HG03159 (cell line): ENCODE data around the gene ZDHHC12.

Experiments
- ATAC-seq: cut with Tn5 transposase; IDR thresholded peaks from one replicate; pipeline ENCODE4 v1.9.1; 2021; ENCODE audit warnings: mild to moderate bottlenecking, moderate library complexity; ENCODE audit not compliant: unreplicated experiment

Gene ZDHHC12, protein sequence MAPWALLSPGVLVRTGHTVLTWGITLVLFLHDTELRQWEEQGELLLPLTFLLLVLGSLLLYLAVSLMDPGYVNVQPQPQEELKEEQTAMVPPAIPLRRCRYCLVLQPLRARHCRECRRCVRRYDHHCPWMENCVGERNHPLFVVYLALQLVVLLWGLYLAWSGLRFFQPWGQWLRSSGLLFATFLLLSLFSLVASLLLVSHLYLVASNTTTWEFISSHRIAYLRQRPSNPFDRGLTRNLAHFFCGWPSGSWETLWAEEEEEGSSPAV

DNA sequence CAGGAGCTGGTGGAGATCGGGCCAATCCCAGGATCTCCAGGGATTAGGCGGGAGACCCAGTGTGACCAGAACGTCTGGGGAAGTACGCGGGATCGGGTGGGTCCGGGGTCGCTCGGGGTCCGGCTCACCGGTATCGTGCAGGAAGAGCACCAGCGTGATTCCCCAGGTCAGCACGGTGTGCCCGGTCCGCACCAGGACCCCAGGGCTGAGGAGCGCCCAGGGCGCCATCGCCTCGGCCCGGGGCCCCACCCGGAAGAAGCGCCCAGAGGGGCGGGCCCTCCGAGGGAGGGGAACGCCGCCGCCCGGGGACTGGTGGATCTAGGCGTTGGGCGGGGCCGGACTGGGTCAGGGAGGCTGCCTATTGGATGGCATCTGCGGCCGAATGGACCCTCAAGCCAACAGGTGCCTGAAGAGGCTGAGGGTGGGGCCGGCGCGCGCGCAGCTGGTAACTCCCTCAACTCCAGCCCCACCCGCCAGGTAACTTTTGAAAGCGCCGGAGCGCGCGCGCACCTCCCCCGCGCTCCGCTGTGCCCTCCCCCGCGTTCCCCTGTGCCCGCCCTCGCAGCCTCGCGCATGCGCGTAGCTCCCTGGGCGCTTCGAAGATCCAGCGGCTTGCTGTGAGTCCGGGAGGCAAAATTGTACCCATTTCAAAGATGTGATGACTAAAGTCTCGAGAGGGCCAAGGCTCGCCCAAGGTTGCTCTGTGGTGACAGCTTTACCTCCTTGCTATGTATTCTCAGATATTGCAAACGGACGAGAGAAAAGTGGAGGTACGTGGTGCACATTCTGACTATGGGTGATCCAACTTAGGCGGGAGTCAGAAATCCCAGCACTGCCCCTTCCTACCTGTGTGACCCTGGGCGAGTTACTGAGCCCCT, at the start of gene ZDHHC12:
ZDHHC12 (minus strand) TSS at position 262 of the 878 bp plus-strand sequence; CDS start at position 228, 34 bp downstream.
- ATAC-seq, result peak; percentile 93

DNA sequence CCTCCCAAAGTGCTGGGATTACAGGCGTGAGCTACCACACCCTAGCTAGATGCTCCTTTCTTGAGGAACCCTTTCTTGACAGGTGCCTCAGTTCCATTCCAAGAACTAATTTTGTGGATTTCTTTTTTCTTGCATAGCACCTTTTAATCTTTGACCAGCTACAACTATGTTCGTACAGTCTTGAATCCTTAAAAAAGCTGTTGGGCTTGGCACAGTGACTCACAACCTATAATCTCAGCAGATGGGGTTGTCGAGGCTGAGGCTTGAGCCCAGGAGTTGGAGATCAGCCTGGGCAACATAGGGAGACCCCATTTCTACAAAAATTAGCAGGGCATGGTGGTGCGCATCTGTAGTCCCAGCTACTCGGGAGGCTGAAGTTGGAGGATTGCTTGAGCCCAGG, 49.1 kb upstream of the ZDHHC12 start:
- no peak for ATAC-seq

DNA sequence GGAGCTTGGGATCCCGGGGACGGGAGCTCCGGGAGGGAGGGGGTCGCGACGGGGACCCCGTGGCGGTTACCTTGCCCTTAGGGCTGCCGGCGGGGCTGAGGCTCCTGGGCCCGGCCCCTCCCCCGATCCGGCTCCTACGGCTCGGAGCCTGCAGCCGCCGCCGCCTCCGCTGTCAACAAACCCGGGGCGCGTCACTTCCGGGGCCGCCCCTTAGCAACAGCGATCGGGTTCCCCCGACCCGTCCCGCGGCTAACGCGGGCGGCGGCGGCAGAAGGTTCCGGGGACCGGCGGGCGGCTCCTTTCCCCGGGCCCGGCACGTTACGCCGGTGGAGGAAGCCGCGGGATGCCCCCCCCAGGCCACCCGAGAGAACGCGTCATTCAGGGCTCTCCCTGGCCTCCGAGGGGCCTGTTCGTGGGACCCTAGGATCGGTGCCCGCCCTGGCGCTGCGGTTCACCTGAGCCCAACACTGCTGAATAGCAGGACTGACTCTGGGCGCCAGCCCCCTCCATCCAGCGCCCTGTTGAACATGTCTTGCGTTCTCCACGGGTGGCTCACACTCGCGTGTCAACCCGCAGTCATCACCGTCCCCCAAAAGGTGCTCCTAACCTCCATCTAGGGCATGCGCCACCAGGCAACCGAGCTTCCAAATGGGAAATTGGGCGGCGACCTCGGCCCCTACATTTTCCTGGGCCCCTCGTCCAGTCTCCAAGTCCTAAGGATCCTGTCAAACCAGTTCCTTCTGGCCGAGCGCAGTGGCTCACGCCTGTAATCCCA, 48.0 kb upstream of the ZDHHC12 start, which contains the start of gene ZER1:
ZER1 (minus strand) TSS at position 183 of the 775 bp plus-strand sequence. CDS start 16,362 bp downstream, outside the sequence.
- ATAC-seq, result peak; percentile 86

DNA sequence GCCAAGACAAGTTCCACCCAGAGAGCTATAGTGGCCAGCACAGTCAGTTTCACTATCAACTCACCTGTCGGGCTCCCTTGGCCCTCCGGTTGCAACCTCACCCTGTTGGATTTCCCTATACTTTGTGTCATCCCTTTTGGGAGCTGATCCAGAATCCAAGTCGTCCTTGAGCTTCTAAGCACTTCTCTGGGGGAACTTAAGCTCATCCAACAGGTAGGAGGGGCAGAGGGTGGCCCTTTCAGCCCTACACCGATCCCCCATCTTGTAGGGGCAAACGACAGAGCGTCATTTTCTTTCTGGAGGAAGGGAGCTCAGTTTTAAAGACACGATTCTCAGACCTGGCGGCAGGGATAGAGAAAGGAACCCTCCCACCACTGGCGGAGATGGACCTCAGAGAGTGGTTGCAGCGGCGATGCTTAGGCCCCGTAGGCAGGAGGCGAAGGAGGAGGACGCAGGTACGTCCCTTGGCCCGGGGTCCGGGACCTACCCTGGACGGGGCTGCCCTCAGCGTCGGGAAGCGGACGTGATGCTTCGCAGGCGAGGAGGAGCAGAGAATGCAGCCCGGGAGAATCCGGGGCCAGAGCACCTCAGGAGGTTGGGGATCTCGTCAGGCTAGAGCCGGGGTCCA, 47.3 kb upstream of the ZDHHC12 start:
- no peak for ATAC-seq

DNA sequence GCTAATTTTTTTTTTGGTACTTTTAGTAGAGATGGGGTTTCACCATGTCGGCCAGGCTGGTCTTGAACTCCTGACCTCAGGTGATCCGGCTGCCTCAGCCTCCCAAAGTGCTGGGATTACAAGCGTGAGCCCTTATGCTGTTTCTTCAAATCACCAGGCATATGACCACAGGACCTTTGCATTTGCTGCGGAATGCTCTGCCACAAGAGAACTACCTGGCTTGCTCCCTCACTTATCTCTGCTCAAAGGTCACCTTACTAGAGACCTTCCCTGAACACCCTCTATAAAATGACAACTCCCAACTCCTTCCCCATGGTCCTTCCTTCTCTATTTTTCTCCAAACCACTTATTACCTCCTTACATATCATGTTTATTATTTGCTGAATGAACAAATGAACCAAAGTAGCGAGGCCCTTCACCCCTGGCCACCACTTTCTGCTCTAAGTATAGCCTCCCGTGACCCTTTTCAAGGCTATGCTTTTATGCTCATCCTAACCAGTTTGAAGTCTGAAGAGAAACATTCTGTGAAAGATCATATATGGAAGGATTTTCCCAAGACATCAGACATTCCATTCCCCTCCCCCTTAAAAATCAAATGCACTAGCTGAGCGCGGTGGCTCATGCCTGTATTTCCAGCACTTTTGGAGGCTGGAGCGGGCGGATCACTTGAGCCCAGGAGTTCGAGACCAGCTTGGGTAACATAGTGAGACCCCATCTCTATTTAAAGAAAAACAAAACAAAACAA, 46.5 kb upstream of the ZDHHC12 start:
- no peak for ATAC-seq

DNA sequence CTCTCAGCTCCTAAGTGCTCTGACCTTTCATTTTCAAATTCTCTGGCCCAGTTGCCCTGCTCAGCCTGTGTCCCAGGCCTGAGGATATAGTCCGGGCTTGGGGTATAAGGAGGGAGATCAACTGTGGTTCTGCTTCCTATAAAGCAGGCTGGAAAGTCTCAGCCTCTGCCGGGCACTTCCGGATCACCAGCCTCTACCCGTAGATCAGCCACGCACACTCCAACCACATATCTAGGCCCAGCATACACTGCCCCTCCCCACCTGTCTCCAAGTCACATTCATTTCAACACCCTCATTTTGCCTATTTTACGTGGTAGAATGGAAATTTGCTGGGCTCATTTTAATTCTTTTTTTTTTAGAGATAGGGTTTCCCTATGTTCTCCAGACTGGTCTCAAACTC, 44.7 kb upstream of the ZDHHC12 start:
- no peak for ATAC-seq

DNA sequence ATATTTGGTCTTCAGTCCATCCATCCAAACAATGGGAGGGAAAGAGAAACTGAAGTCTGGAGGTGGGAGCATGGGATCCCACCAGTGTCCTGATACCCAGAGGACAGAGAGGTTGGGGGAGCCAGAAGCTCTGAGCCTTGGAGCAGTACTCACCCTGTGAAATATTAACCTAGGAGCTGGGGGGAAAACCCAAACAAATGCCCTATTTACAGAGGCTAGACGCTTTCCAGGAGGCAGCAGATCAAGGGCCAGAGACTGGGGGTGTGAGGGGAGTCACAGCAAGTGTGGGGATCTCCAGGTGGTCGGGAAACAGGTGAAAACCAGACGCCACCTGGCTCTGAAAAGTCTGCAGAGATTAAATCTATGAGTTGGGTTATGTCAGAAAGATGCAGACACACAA, 41.6 kb upstream of the ZDHHC12 start:
- no peak for ATAC-seq

DNA sequence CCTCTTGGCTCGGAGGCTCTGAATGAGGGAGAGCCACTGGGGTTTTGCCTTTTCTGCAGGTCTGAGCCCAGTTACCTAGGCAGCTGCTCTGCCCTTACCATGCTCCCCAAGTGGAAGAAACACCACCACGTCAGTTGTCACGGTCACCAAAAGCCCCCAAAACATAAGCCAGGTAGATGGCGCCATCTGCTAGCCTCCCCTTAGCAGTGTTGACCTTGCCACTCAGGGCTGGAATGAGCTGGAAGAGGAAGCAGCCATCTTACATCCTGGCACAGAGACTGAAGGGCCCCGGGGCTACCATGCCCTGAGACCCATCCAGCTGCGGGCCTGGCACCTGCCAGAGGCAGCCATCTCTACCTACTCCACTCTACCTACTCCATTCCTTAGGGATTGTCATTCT, 40.4 kb upstream of the ZDHHC12 start:
- no peak for ATAC-seq

DNA sequence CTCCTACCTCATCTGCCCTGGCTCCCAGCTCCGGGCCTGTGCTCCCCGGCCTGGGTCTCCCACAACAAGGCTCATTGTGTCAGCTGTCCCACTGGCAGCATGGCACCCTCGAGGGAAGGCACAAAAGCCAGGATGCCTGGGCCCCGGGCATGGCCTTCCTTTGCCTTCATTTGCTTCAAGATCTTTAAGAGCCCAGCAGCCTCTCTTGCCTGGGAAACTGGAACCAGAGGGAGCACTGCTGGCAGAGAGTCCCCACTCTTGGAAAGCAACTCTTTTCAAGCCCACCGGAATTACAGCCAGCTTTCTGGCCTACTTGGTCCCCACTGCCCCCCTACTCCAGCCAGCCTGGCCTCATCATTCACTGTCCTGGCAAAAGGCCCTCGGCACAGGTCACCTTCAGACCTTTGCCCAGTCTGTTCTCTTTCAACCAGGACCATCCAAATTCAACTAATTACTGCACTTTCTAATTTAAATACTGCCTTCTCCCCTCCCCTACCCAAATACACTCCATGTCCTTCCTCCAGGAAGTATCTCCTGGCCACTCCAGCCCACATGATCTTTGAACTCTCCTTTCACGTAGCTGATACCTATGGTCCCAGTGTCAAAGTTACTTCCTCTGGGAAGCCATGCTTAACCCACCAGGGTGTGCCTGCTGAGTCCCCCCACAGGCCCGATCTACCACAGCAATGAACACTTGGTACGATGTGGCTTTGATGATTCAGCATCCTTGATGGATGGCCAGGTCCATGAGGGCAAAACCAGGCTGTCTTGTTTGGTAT, 38.9 kb upstream of the ZDHHC12 start:
- ATAC-seq, result no peak

DNA sequence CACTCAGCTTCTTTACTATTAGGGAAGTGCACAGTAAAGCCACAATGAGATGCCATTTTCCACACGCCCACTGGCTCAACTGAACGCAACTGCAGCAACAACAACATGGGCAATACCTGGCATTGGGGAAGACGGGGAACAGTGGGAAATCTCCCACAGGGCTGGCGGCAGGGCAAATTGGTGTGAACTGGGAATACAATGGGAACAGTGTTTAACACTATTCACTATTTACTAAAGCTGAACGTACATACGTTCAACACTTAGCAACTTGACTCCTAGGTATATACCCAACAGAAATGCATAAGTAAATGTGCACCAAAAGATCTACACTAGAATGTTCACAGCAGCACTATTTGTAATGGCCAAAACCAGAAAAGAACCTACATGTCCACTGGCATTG, 33.7 kb upstream of the ZDHHC12 start:
- ATAC-seq, result no peak

DNA sequence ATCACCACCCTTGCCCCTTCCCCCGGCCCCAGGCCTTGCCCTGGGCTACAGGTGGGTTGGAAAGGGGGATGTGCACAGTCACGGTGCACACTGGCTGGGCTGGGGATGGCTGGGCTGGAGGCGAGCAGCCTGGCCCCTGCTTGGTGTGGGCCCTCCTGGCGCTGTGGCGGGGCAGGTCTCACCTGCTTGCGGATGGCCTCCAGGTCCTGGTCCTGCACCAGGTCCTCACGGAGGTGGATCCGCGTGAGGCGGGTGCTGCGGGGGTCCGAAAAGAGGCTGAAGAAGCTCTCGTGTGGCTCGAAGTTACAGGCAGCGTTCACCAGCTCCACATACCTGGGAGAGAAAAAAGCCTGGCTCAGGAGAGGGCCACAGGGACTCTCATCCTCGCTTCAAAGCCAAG, 29.7 kb upstream of the ZDHHC12 start:
- no peak for ATAC-seq

DNA sequence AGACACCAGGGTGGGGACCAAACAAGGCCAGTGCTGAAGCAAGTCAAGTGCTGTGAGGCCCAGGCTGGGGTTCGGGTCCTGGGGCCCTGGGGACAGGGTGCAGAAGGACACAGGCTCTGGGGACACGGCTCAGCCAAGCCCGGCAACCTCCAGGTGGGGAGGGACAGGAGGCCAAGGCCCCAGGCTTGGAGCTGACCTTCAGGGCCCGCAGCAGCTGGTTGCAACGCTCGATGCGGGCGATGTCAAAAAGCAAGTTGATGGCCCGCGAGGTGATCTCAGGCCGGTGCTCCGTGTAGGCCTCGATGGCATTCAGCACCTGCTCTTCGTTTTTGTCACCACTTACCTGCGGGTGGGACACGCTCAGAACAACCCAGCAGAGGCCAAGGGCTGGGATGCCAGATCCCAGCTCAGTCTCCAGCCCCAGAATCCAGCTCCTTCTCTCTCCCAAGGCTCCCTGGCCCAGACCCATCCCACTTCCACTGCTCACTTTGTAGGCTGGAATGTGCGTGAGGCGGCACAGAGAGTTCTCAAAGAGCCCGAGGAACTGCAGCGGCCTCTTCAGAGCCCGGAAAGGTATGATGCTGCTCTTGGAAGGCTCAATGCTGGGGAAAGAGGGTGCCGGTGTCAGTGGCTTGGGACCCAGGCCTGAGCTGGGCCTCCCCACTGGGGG, 27.1 kb upstream of the ZDHHC12 start:
- no peak for ATAC-seq

DNA sequence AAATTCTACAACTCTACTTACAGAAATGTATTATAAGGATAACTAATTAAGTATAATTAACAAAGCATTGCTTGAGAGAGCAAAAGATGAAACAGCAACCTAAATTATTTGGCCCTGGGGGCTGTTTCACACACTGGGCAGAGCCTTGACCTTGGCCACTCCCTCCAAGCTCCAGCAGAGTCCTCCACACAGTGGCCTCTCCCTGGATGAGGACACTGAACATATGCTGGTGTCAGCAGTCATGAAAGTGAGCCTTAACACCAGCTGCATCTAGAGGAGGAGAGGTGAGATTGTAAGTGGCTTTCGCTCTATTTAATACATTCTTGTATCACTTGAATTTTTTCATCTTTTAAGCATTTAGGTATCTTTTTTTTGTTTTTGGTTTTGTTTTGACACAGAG, 23.3 kb upstream of the ZDHHC12 start:
- ATAC-seq, result no peak

DNA sequence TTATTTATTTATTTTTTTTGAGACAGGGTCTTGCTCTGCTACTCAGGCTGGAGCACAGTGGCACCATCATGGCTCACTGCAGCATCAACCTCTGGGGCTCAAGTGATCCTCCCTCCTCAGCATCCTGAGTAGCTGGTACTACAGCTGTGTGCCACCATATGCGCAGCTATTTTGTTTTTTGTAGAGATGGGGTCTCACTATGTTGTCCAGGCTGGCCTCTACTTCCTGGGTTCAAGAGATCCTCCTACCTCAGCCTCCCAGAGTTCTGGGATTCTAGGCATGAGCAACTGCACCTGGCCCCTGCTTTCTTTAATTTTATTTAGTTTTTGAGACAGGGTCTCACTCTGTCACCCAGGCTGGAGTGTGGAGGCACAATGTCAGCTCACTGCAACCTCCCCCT, 19.5 kb upstream of the ZDHHC12 start:
- no peak for ATAC-seq

DNA sequence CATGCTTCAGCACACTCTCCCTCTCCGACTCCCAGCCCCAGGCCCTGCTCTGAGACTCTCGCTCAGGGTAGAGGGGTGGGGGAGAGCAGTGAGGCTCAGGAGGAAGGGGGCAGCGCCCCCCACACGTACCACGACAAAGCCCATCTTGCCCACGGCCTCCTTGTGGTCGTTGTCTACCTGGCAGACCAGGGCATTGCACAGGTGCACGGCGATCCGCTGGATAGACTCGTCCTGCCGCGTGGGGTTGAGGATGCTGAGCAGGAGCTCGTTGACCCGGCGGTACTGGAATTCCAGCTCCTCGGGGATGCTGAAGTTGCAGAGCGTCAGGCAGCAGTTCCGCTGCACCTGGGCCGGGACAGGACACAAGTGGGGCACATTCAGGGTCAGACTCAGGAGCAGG, 18.5 kb upstream of the ZDHHC12 start:
- ATAC-seq, result no peak

DNA sequence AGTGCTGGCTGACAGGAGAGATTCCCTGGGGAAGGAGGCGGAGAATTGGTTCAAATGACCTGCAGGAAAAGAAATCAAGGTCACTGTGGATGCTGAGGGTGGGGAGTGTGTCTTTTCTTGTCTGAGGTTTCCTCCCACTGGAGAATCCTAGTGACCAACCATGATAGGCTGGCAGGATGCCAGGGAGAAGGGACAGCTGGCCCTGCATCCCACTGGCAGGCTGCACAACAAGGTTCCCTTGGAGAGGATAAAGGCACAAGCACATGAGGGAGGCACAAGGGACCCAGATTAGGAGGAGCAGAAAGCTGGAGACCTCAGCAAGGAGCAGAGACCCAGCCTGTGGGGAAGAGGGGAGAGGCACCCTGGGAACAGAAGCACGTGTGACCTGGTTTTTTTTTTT, 11.4 kb upstream of the ZDHHC12 start:
- ATAC-seq, result no peak

DNA sequence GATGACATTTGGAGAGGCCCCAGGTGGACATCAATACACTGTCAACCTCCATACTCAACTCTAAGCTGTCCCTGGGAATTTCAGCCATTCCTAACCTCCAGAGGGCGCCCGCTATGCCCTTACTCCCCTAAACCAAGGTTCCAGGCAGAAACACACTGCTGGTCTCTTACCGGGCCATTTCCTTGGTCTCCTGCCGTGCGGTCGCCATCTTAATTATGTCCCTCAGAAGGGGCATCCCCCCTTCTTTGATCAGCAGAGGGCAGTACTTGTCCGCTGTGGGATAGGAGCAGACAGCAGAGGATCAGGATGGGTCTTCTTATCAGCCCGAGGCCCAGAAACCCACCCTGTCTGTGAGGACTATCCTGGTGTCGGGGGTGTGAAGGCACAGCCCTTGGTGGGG, 9.3 kb upstream of the ZDHHC12 start:
- no peak for ATAC-seq

DNA sequence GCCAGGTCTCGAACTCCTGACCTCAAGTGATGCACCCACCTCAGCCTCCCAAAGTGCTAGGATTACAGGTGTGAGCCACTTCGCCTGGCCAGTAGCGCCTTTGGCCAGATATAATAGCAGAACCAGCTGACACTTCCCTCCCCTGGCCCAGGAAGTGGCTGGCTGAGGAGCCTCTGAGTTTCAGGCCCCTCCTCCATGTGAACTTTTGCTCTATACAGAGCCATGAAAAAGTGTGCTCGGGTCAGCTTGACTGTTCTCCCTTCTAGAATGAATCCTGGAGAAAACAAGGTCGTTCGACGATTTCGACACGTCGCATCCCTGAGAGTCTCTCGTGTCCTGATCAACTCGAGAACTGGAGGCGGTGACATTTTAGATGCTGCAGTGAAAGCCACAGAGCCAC, 8.6 kb upstream of the ZDHHC12 start:
- ATAC-seq, result no peak

DNA sequence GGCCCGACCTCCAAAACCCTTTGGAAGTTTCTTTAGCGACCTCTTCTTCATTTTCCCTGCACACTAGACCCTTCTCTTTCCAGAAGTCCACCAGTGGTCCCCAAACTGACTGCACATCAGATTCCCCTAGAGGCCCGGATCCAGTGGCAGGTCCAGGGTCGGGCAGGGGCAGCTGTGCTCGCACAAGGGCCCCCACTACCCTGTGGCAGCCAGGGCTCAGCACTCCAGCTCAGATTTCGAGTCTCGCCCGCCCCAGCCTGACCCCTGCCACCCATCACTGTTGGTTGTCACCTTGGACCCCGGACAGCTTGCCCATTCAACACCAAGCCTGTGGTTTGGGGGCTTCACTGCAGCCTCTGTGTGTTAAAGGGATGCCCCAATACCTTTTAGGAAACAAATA, 7.8 kb upstream of the ZDHHC12 start:
- no peak for ATAC-seq
